Measurements from ENCODE around the gene CUZD1.

DNA sequence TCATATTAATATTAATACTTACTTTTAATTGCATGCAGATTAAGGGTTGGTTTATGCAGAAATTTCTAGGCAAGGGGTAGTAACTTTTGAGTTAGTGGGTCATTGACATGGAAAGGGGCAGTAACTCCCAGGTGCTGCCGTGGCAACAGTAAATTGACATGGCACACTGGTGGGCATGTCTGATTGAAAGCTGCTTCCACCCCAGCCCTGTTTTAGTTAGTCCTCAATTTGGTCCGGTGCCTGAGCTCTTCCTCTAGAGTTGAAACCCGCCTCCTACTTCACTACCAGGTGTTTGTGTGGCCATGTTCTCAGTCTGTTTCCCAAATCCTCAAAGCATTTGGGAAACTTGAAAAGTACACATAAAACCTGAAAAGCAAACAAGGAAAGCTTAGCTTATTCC is 18.4 kb downstream of the CUZD1 start:
- TF ChIP-seq, protein P1, sequence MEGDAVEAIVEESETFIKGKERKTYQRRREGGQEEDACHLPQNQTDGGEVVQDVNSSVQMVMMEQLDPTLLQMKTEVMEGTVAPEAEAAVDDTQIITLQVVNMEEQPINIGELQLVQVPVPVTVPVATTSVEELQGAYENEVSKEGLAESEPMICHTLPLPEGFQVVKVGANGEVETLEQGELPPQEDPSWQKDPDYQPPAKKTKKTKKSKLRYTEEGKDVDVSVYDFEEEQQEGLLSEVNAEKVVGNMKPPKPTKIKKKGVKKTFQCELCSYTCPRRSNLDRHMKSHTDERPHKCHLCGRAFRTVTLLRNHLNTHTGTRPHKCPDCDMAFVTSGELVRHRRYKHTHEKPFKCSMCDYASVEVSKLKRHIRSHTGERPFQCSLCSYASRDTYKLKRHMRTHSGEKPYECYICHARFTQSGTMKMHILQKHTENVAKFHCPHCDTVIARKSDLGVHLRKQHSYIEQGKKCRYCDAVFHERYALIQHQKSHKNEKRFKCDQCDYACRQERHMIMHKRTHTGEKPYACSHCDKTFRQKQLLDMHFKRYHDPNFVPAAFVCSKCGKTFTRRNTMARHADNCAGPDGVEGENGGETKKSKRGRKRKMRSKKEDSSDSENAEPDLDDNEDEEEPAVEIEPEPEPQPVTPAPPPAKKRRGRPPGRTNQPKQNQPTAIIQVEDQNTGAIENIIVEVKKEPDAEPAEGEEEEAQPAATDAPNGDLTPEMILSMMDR (IDR thresholded peaks at IDR 0.05): no peak
- no peak for TF ChIP-seq EZH2phosphoT487 (IDR thresholded peaks at IDR 0.05)
